NCI-H1436 (cell line): ENCODE results near the gene RIPK4.

Experiments used
- DNase-seq: peaks from one replicate; lab custom pipeline; 2025; lab: John Stamatoyannopoulos, UW

The RIPK4 gene

DNA sequence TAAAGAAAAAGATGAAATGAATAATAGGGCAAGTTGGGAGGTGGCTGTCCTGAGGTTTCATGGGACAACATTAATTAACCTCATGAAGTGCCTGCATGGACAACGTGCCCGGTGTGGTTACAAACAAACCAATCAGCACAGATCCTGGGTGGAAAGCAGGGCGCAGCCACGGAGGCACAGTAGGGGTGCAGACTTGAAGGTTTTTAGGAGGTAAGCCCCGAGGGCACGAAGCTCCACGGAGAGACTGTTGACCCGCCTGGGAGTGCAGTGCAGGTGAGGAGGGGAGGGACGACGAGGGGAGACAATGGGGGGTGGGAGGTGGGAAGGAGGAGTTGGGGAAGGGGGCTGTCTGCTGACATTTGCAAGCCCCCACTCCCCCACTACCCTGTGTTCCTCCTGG, 2.3 kb upstream of the RIPK4 start:
- no peak for DNase-seq

DNA sequence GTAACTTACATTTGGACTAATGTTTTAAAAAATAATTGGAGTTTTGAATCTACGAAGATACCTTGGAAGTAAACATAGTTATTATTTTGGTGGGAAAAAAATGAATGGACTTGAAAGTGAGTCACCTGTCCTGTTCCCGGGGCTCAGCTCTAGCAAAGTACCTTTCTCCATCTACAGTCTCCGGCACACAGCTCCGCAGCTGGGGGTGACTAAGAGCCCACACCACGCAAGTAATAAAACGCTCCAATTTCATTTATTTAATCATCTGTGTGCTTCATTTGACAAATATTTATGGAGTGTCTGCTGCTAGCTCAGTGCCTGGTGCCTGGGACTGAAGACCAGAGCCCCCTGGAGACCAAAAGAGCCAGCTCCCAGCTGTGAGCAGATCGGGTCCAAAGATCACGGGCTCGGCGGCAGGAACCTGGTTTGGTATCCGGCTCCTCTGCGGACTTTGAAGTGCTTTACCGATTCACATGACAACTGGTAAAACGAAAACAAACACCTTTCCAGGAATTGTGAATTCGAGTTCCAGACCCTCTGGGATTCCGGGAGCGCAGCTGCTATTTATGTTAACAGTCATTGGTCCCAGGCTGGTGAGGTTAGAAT, 1.7 kb upstream of the RIPK4 start:
- peak; percentile 18 for DNase-seq

DNA sequence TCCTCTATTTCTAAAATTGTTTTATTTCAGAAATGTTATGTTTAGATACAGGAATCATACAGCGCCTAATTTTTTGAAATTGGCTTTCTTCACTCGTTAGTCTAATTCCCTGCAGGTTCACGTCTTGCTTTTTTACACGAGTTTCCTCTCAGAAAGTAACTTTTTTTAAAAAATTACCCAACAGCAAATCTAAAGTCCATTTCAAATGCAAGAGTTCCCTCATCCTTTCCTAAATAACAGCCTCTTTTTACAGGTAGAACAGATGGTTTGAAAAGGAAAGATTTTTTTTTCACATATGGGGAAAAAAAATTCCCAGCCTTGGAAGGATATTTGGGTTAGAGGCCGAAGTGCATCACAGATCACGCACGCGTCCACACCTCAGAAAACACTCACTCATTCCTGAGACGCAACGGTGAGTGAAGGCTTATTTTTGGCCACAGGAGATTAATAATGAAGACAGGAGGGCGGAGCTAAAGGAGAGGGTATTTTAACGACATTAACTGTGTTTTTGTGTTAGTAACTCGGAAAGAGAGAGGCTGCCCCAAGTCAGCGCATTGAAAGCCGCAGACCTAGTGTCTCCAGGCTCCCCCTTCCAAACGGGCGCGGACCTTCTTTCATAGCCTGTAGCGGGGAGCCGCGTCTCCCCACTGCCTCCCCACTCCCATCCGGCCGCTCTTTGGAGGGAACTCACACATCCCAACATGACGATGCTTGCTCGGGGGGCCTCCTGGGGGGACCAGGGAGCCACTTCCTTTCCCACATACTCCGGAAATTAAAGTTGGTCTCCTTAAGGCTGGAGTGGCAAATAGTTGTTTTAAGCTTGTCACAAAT, 969 bp upstream of the RIPK4 start:
- no peak for DNase-seq

DNA sequence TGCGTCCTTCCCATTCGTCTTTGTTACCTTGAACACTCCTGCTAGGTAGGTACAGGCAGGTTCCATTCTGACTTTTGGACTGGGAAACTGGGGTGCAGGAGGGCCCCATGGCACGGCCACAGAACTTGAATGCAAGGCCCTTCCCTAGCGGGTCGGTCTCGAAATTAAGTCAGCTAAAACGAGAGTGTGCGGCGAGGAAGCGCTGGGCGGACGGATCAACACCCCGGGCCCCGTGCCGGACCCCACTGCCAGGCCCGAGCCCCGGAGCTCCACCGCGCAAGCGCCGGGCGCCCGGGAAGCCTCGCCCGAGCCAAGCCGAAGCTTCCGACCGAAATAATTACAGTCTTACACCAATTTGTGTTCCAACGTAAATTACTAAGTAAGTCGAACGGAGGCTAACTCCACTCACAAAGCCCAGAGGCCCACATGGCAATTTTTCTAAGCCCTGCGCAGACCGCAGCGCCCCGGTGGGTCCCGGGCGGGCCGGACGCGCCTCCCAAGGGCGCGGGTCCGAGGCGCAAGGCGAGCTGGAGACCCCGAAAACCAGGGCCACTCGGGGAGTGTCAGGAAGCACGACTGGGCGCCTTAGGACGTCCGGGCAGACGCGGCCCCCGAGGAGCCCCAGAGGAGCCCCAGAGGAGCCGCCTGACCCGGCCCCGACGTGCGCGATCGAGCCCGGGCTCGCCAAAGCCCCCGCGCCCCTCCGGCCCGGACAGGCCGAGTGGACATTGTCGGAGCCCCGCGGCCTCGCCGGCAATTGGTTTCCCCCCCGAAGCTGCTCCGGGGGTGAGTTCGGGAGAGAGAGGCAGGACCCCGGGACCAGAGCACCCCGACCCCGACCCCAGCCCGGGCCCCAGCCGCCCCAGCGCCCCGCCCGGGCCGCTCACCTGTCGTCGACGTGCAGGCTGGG, 624 bp downstream of the RIPK4 start:
- DNase-seq = no peak

DNA sequence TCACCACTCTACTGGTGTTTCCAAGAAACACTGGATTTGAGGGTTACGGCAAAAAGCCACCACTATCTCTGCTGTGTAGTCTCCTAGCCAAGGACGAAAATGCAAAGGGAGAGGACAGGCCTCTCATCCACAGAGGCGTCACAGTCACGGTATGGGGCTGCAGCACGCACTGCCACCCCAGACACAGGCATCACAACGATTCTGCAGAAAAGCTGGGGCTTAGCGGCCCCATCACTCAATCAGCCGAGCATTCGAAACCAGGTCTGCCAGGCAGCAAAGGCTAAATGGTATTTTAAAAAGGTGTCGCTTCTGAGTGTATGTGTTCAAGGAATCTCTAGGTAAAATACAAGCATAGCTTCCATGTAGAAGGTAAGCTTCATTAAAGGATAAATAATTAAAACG, 1.4 kb downstream of the RIPK4 start:
- DNase-seq = no peak

DNA sequence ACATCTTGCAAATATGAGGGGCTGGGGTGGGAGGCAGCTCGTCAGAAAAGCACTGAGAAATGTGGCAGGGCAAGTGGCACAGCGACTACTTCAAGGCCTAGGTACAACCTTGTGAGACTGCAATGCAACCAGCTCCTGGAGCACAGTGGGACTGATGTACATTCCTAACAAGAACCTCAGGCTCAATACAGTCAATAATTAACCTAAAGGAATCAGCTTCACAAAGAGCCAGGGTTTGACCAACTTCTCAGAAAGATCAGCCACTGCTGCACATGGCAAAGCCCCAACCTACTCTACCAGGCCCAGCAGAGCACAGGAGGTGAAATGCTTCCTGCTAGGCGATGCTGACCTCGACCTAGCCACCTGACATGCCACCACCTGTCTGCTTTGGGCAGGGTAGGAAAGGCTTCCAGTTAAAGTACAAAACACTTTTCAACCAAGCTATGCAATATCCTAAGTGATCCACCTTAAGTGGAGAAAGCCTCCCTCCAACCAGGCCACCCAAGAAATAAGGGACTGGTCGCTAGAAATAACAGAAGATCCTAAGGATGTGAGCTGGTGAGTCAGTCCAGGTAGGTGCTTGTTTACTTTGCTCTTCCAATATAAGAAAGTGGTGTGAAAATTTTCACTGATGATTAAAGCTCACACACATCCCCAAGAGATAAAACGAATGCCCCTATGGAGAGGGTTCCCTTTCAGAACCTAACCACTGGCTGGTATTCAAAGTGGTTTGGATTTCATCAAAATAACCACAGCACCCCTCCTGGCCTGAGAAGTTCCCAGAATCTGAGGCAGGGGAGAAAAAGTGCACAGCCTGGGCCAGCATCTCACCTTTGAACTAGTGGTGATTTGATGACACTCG, 2.1 kb downstream of the RIPK4 start:
- no peak for DNase-seq

DNA sequence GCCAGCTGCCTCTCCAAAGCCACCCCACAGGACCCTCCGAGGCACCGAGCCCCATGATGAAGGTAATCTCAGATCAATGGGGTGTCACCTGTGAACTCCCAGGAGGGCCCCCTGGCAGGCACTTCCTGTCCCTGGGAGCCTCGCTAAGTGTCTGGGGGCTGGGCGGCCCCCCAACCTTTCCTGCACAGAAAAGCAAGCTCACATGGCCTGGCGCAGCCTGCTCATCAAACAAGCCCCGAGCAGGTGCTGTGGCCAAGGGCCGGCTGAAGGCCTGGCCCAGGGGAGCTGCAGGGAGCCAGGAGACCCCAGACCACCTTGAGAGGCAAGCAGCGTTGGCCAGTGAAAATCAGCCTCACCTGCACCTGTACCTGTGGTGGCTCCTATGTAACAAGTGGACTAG, 2.9 kb downstream of the RIPK4 start:
- DNase-seq = no peak

DNA sequence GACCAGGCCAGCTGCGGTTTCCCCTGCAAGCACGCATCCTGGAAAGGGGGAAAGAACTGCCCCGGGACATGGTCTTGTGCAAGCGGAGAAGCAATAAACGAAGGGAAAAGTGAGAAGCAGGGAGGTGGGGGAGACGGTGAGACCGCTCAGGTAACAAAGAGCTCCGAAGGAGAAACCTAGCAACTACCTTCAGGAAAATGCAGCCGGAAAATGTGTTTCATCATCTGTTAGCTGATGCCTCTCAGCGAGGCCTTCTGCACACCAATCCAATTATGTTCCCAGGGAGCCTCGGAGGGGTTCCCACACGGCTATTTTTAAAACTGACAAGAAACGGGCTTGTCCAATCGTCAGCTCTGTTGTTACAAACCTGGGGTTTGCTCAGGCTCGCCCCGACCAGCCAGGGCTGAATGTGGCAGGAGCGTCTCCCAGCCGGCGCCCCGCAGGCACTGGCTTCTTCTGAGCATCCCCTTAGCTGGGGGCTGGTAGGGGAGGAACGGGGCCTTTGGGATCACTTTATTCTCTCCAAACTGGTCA, 3.4 kb downstream of the RIPK4 start:
- no peak for DNase-seq

DNA sequence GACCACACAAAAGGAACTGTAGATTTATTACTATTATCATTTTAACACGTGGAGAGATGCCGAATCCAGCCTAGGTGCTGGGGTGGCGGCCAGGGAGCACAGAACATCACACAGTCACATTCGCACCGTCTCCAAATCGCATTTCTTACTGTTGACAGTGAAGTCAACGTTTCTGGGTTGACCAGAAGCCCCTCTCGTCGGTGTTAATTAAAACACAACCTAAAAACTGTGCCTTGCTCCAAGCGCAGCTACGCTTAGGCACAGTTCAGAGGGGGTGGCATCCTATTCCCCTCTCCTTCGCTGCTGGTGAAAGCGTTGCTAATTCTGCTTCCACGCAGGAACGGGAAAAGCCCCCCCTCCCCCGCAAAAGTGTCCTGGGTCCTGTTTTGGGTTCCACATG, 4.1 kb downstream of the RIPK4 start:
- DNase-seq = no peak

DNA sequence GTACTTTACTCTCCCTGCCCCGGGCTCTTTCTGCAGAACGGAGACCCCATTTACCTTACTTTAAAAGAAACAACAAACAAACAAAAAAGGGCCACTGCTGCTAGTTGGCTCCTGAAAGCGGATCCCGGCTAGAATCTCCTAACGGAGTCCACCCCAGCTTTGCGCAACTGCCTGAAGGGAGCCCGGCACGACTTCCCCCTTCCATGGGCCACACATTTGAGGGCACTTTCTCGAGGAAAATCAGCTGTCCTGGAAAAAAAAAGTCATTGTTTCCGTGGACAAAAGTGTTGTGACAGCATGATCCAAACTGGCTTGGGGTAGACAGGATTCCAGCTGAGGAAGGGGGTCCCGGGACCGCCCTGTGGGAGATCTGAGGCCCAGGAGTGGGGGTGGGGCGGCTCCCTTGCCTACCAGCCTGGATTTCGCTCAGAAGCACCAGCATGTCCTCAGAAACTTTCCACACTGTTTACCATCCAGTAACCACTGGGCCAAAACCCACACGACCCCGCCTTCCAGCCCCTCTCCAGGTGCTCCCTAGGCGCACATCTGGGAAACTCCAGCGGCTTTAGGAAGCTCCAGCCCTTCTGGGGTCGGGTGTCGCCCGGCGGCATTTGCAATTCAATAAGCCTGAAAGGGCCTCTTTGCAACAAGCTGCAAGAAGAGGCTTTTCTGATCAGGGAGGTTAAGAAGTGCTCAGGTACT, 4.8 kb downstream of the RIPK4 start:
- DNase-seq = no peak

DNA sequence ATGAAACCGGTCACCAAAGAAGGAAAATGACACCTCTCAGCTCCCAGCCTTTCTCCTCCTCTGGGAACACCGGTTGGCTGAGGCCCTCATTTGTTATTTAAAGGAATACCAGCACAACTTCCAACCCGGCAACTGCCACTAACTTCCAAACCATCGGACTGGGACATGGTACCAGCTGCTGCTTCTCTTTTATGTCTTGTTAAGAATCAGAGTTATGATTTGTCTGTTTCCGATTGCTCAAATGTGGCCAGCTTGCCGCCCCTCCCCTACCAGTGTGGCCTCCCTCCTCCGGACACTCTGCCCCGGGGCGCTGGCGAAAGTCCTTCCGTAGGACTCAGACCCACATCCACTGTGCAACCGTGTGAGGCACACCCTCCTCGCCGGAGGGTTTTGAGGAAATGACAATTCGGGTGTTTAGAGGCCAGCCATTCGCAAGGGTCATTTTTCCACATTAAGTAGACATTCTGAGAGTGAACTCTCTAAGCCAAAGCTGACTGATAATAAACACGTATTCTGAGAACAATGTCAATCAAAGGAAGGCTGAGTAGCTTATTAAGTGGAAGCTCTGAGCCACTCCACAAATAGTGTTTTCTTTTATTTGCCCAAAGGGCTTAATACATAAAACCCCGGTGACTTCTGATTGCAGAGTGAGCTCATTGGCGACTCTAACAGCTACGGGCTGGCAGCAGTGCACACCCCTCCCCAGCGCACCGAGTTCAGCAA, 5.5 kb downstream of the RIPK4 start:
- DNase-seq = peak; percentile 27

DNA sequence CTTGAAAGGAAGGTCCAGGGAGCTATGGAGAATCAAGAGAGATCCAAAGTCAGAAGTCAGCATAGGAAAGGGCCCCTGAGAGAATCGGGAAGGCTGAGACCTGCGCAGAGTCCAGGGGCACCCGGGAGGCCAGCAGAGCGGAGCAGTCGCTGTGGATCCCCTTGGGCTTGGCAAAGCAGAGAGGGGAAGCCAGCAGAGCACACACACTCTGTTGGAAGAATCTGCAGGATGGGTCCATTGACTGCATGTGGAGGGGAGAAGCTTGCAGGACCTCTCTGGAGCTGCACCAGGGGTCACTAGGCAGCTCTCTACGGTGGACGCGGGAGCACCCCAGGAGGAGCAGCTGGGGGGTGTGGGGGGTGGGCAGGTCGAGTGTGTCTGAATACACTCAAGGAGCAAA, 6.4 kb downstream of the RIPK4 start:
- DNase-seq = no peak

DNA sequence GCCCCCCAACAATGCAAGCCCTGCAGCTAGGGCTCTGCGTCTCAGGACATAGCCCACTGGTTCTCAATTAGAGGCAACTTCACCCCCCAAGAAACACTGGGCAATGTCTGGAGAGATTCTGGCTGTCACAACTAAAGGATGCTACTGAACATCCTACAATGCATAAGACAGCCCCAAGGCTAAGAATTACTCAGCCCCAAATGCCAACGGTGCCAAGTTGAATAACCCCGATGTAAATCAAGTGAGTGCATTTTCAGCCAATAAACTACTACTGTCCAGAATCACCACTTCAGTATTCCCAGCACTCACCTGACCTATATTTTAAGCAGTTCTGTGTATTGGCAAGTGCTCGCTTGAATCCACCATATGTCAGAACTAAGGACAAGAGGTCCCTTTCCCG, 6.9 kb downstream of the RIPK4 start:
- DNase-seq = no peak

DNA sequence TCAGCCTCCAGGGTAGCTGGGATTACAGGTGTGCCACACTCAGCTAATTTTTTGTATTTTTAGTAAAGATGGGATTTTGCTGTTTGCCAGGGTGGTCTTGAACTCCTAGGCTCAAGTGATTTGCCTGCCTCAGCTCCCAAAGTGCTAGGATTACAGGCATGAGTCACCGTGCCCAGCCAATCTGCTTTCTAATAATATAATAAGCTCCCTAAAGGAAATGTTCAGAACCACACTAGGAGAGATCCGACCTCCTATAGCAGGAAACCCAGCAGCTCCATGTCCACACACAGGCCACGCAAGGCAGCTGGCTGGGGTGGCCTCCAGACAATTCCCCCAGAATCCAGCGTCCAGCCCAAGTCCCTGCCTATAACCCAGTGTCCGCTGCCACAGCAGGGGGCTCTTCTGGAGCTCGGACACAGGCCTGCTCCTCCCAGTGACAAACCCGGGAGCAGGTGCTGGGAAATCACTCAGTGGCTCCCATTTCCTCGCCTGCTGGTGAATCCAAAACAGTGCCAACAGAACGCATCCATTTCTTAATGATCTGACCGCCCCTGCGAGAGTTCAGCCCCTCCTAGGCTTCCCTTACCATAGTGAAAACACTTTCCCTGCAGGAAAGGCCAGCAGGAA, 7.5 kb downstream of the RIPK4 start:
- DNase-seq = no peak

DNA sequence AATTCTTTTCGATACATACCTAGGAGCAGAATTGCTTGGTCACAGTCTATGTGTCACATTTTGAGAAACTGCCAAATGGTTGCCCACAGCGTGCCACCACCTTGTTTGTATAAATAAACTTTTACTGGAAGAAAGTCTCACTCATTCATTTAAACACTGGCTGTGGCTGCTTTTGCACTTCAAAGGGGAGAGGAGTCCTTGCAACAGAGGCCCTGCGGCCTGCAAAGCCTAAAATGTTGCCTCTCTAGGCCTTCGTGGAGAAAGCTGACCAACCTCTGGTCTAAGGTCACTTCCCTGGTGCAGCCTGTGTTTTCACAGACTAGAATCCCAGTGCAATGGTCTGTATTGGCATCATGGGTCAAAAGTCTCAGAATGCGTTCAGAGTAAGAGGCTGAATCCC, 8.3 kb downstream of the RIPK4 start:
- DNase-seq = no peak

DNA sequence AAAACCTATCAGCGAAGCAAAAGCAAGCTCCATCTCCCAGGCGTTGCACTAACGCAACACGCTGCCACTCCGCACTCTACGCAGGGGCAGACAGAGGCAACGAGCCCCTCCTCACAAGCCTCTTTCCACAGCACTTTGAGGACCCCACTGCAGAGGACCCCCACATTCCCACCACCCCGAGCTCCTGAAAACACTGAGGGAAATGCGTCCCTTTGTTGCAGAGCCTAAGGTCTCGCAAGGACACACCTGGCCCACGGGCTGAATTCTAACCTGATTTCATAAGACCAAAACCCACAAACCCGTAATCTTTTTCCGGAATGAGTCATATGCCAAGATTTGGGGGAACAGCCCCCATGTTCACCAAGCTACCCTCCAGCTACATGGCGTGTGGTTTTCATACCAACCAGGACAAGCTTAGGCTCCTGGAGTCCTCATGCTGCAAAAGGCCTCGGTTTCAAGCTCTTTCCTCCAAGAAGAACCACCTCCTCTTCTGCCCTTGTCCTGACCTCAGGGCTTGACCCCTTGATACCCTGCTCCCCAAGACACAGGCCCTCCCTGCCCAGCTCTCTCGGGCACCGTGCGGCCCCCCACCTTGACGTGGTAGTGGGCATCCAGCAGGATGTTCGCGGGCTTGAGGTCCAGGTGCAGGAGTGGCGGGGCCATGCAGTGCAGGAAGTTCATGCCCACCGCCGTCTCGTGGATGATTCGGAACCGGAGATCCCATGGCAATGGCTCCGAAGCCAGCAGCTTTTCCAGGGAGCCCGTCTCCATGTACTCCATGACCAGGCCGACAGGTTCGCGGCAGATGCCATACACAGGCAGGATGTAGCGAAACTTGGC, 10.7 kb downstream of the RIPK4 start:
- DNase-seq = no peak

DNA sequence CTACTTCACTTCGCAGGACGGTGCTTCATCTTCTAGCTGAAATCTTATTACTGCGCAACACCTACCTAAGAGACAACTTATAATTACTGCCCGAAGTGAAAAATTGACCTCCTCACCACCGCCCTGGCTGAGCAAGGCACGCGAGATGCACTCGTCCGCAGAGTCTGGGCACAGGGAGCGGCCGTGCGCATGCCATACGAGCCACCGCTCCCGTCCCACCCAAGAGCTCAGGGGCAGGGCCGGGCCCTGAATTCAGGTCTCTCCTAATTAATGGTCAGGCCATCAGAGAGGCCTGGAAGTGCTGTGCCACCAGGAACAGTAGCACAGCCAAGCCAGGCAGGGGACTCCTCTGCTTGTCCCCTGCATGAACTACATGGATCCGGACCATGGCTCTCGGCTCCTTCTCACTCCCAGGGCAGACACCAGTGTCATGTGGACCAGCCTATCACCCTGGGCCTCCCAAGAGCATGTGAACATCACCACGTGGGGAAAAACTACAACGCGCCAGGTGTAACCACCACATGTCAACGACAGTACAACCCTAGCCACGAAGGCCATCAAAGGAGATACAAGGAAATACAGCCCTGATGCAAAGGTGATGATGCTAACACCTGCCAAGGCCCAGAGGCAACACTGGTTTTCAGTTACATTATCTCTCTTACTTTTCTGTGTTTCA, 11.5 kb downstream of the RIPK4 start:
- DNase-seq = no peak

DNA sequence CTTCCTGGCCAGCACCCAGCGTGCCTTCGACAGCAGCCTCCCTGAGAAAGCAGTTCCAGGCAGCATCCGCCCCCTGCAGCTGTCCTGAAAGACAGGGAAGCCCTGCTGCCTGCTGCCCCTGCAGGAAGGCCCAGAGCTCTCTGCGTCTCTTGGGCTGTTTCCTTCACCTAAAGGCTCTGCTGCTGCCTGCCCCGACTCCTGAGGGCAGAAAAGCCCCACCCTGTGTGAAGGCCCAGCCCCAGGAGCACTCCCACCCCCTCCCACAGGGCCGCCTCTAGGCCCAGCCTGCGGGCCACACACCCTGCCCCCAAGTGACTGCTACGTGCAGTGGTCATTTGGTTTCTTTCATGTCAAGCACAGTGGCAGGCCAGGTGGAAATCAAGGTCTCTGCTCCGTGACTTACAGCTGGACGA, 12.4 kb downstream of the RIPK4 start:
- no peak for DNase-seq
